CD4-positive, alpha-beta T cell treated with Interleukin-1 beta for 1 hour (primary cell): ENCODE measurements around the gene MINPP1.

Source experiments
- DNase-seq, 2 donors: peaks; one replicate each; pipeline ENCODE4 v3.0.0-alpha.2; 2020 to 2022

Gene MINPP1

GRCh38 chr10:87524296-87524695 lies 19.6 kb downstream of the MINPP1 start:
- DNase-seq, result no peak

GRCh38 chr10:87531908-87532622 lies 27.4 kb downstream of the MINPP1 start:
- no peak for DNase-seq

- DNase-seq, result no peak
These were observed 28.0 kb downstream of the MINPP1 start for GRCh38 chr10:87532696-87533095.

- no peak for DNase-seq
These were observed 29.6 kb downstream of the MINPP1 start for GRCh38 chr10:87534173-87534858.

- DNase-seq, result no peak
These were observed 33.7 kb downstream of the MINPP1 start for GRCh38 chr10:87538092-87539015.

GRCh38 chr10:87541114-87541513 lies 36.4 kb downstream of the MINPP1 start:
- no peak for DNase-seq

- DNase-seq, result no peak
These were observed 40.0 kb downstream of the MINPP1 start for GRCh38 chr10:87544721-87545120.

- DNase-seq, result no peak
These were observed 41.1 kb downstream of the MINPP1 start for GRCh38 chr10:87545783-87546182.

GRCh38 chr10:87546210-87546609 lies 41.5 kb downstream of the MINPP1 start:
- DNase-seq, result peak; percentile 5 to 26

GRCh38 chr10:87546971-87547413 lies 42.3 kb downstream of the MINPP1 start:
- no peak for DNase-seq

GRCh38 chr10:87547734-87548311 lies 43.1 kb downstream of the MINPP1 start:
- no peak for DNase-seq

GRCh38 chr10:87550741-87551140 lies 46.0 kb downstream of the MINPP1 start:
- no peak for DNase-seq

GRCh38 chr10:87551326-87551725 lies 46.6 kb downstream of the MINPP1 start:
- no peak for DNase-seq

GRCh38 chr10:87552248-87552929 lies 47.7 kb downstream of the MINPP1 start:
- DNase-seq, result no peak

- DNase-seq, result no peak
These were observed 52.7 kb downstream of the MINPP1 start for GRCh38 chr10:87557409-87557808.

- DNase-seq, result no peak
These were observed 53.6 kb downstream of the MINPP1 start for GRCh38 chr10:87558333-87558732.

- no peak for DNase-seq
These were observed 54.7 kb downstream of the MINPP1 start for GRCh38 chr10:87559392-87559791.

- DNase-seq, result no peak
These were observed 55.9 kb downstream of the MINPP1 start for GRCh38 chr10:87560495-87561129.

GRCh38 chr10:87562750-87563149 lies 58.1 kb downstream of the MINPP1 start:
- DNase-seq, result no peak

GRCh38 chr10:87565010-87565409 lies 60.3 kb downstream of the MINPP1 start:
- no peak for DNase-seq

- DNase-seq, result no peak
These were observed 71.2 kb downstream of the MINPP1 start for GRCh38 chr10:87575851-87576250.
